ENCODE measurements around the gene ACAD10.

The ACAD10 gene

DNA sequence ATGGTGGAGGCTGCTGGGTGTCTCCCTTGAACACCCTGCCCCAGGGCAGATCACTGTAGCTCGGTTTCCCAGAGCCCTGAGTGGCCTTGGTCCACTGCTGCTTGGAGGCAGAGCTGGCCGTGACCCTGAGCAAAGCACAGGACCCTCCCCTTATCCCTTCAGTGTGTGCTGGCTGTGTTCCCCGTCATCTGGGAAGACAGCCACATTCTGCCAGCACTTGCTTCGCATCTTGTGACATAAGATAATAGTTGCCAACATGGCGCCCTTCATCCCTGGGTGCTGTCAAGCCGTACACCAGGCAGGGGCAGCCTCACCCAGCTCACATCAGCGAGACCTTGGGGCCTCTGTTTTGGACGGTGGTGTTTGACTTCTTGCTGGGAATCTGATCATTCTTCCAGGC lies 68.8 kb downstream of the ACAD10 start:
- no peak overlapping the region for H3K4me3 ChIP-seq (ENCODE audit: low read length)
- no peak overlapping the region for H3K27ac ChIP-seq (ENCODE audit: low read depth, low read length)
- H3K4me2 ChIP-seq (ENCODE audit: low read length): no peak overlapping the region
- no peaks in the 10 kb centered on the region for H3K79me2 ChIP-seq (ENCODE audit: control insufficient read depth, low read length)
- H3K36me3 ChIP-seq (ENCODE audit: control insufficient read depth, low read length): peaks cover 17% of the 10 kb centered on the region
- no peaks in the 10 kb centered on the region for H3K9me2 ChIP-seq (replicated peaks; ENCODE audit: control insufficient read depth, low read length)
- no peaks in the 10 kb centered on the region for H4K20me1 ChIP-seq (ENCODE audit: control insufficient read depth, insufficient read depth, low read depth, low read length)
- no peak for TF ChIP-seq EZH2phosphoT487 (IDR thresholded peaks at IDR 0.05; ENCODE audit: borderline replicate concordance, low read length)
- TF ChIP-seq, protein P1, sequence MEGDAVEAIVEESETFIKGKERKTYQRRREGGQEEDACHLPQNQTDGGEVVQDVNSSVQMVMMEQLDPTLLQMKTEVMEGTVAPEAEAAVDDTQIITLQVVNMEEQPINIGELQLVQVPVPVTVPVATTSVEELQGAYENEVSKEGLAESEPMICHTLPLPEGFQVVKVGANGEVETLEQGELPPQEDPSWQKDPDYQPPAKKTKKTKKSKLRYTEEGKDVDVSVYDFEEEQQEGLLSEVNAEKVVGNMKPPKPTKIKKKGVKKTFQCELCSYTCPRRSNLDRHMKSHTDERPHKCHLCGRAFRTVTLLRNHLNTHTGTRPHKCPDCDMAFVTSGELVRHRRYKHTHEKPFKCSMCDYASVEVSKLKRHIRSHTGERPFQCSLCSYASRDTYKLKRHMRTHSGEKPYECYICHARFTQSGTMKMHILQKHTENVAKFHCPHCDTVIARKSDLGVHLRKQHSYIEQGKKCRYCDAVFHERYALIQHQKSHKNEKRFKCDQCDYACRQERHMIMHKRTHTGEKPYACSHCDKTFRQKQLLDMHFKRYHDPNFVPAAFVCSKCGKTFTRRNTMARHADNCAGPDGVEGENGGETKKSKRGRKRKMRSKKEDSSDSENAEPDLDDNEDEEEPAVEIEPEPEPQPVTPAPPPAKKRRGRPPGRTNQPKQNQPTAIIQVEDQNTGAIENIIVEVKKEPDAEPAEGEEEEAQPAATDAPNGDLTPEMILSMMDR (IDR thresholded peaks at IDR 0.05; ENCODE audit: low read depth, low read length, poor library complexity, severe bottlenecking): no peak
- no peaks in the 10 kb centered on the region for H3K9me3 ChIP-seq (ENCODE audit: control insufficient read depth, insufficient read depth, low read length)
- H3K27me3 ChIP-seq (ENCODE audit: control insufficient read depth, low read length): no peaks in the 10 kb centered on the region
- no peaks in the 10 kb centered on the region for H3F3A ChIP-seq (ENCODE audit: control insufficient read depth, insufficient read depth)
- peaks cover 40% of the 10 kb centered on the region for H3K4me1 ChIP-seq (ENCODE audit: control insufficient read depth, low read length)

DNA sequence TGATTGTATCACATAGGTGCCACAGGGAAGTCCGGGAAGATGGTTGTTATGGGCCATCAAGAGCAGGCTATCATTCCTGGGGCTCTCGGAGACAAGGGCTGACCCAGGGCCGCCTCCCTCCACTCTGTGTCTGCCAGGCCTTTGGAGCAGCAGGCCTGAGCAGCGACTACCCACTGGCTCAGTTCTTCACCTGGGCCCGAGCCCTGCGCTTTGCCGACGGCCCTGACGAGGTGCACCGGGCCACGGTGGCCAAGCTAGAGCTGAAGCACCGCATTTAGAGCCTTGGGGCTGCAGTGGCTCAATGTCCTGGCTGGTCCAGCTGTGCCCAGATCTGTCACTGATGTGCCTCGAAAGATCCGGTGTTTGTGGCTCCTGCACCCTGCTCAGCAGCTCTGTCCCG lies 70.3 kb downstream of the ACAD10 start:
- H3F3A ChIP-seq (ENCODE audit: control insufficient read depth, insufficient read depth): no peaks in the 10 kb centered on the region
- no peaks in the 10 kb centered on the region for H3K79me2 ChIP-seq (ENCODE audit: control insufficient read depth, low read length)
- TF ChIP-seq, protein P1 (IDR thresholded peaks at IDR 0.05; ENCODE audit: low read depth, low read length, poor library complexity, severe bottlenecking): no peak
- no peak for TF ChIP-seq EZH2phosphoT487 (IDR thresholded peaks at IDR 0.05; ENCODE audit: borderline replicate concordance, low read length)
- no peaks in the 10 kb centered on the region for H3K9me2 ChIP-seq (replicated peaks; ENCODE audit: control insufficient read depth, low read length)
- no peaks in the 10 kb centered on the region for H4K20me1 ChIP-seq (ENCODE audit: control insufficient read depth, insufficient read depth, low read depth, low read length)
- no peak overlapping the region for H3K4me3 ChIP-seq (ENCODE audit: low read length)
- H3K9me3 ChIP-seq (ENCODE audit: control insufficient read depth, insufficient read depth, low read length): no peaks in the 10 kb centered on the region
- peaks cover 54% of the 10 kb centered on the region for H3K4me1 ChIP-seq (ENCODE audit: control insufficient read depth, low read length)
- H3K4me2 ChIP-seq (ENCODE audit: low read length): no peak overlapping the region
- H3K27ac ChIP-seq (ENCODE audit: low read depth, low read length): no peak overlapping the region
- H3K27me3 ChIP-seq (ENCODE audit: control insufficient read depth, low read length): no peaks in the 10 kb centered on the region
- H3K36me3 ChIP-seq (ENCODE audit: control insufficient read depth, low read length): peaks cover 10% of the 10 kb centered on the region

DNA sequence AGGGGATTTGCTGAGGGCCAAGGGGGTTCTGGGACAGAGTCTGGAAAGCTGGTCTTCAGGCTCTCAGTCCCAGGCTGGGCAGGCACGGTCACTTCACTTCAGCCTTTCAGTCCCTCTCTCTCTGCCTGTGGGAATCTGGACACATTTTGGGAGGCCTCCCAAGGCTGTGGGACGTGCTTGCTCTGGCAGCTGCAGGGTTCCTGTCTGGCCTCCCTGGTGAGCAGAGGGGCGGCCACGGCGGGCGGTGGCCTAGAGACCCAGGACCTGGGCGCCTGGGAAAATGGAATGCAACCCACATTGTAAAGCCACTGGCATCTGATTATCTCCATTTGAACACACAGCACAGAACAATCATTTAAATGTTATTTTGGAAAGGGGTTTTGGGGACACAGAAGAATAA lies 70.8 kb downstream of the ACAD10 start:
- peaks cover 2% of the 10 kb centered on the region; the same call in 1 of the 2 replicates for H3F3A ChIP-seq (ENCODE audit: control insufficient read depth, insufficient read depth)
- no peaks in the 10 kb centered on the region for H3K9me2 ChIP-seq (replicated peaks; ENCODE audit: control insufficient read depth, low read length)
- H4K20me1 ChIP-seq (ENCODE audit: control insufficient read depth, insufficient read depth, low read depth, low read length): no peaks in the 10 kb centered on the region
- H3K4me2 ChIP-seq (ENCODE audit: low read length): no peak overlapping the region
- no peaks in the 10 kb centered on the region for H3K79me2 ChIP-seq (ENCODE audit: control insufficient read depth, low read length)
- peaks cover 10% of the 10 kb centered on the region for H3K36me3 ChIP-seq (ENCODE audit: control insufficient read depth, low read length)
- no peaks in the 10 kb centered on the region for H3K27me3 ChIP-seq (ENCODE audit: control insufficient read depth, low read length)
- no peaks in the 10 kb centered on the region for H3K9me3 ChIP-seq (ENCODE audit: control insufficient read depth, insufficient read depth, low read length)
- H3K4me1 ChIP-seq (ENCODE audit: control insufficient read depth, low read length): peaks cover 59% of the 10 kb centered on the region
- H3K4me3 ChIP-seq (ENCODE audit: low read length): no peak overlapping the region
- TF ChIP-seq EZH2phosphoT487 (IDR thresholded peaks at IDR 0.05; ENCODE audit: borderline replicate concordance, low read length): no peak
- TF ChIP-seq, protein P1 (IDR thresholded peaks at IDR 0.05; ENCODE audit: low read depth, low read length, poor library complexity, severe bottlenecking): no peak
- H3K27ac ChIP-seq (ENCODE audit: low read depth, low read length): no peak overlapping the region

Measured in DOHH2 (cell line).